Spinal cord (tissue), 10 donors: ENCODE results near the gene GBP3. TPM values are rescaled to one million over a fixed set of nuclear protein-coding genes. Genes with fewer than 3 reads are reported as not detected.
"Not testable (repeated sequence)": the region's sequence is repeated elsewhere in the genome, so short reads cannot be mapped to it uniquely, and the experiment has no call there.

Experiments
- DNase-seq, 6 donors: peaks; one replicate each; pipeline versions ENCODE4 v3.0.0 to v3.0.0-alpha.2; 2013 to 2015; ENCODE audit warnings: low spot score in 6 of 6, low read depth in 4 of 6
- H3K27ac ChIP-seq: one replicate; pipeline ENCODE4 v1.5.1; 2013; ENCODE audit warnings: low read depth, low read length, control low read depth
- H3K27me3 ChIP-seq: one replicate; pipeline ENCODE4 v1.6.1; 2013; ENCODE audit warnings: low read length; ENCODE audit not compliant: control insufficient read depth, insufficient read depth
- H3K36me3 ChIP-seq: one replicate; pipeline ENCODE4 v1.6.1; 2013; ENCODE audit warnings: low read length; ENCODE audit not compliant: control insufficient read depth, insufficient read depth
- H3K4me1 ChIP-seq: one replicate; pipeline ENCODE4 v1.6.1; 2013; ENCODE audit warnings: low read length; ENCODE audit not compliant: control insufficient read depth, insufficient read depth
- H3K4me3 ChIP-seq: one replicate; pipeline ENCODE4 v1.5.1; 2013; ENCODE audit warnings: low read depth, low read length, control low read depth
- H3K9me3 ChIP-seq: one replicate; pipeline ENCODE4 v1.6.1; 2013; ENCODE audit warnings: low read length; ENCODE audit not compliant: control insufficient read depth, insufficient read depth
- WGBS: methylation state at CpG from one replicate; pipeline ENCODE4 v1.1.5; 2013; ENCODE audit warnings: missing lambda C conversion rate; ENCODE audit not compliant: insufficient coverage; 5-methylcytosine and 5-hydroxymethylcytosine counted together
- polyA plus RNA-seq, 2 donors: library from polyadenylated mRNA; unstranded; fragments of 120-200 nt; gene quantifications; one replicate each; pipeline ENCODE4 v1.2.1, GENCODE V29; 2013; ENCODE audit not compliant: insufficient read length in 2 of 2
- total RNA-seq, 2 donors: library from RNA; depleted of rRNA in 1 of 2; stranded (reverse); fragments of 120-200 nt in 1 of 2; fragments of >200 nt in 1 of 2; gene quantifications; one replicate each; pipeline versions ENCODE4 v1.2.3 to v1.2.4, GENCODE V29; 2013 to 2014
- donor health status: healthy.

GBP3 gene
- total and polyA plus RNA-seq, 4 donors, result 1.6 to 7.9 (median 4.5) TPM

DNA sequence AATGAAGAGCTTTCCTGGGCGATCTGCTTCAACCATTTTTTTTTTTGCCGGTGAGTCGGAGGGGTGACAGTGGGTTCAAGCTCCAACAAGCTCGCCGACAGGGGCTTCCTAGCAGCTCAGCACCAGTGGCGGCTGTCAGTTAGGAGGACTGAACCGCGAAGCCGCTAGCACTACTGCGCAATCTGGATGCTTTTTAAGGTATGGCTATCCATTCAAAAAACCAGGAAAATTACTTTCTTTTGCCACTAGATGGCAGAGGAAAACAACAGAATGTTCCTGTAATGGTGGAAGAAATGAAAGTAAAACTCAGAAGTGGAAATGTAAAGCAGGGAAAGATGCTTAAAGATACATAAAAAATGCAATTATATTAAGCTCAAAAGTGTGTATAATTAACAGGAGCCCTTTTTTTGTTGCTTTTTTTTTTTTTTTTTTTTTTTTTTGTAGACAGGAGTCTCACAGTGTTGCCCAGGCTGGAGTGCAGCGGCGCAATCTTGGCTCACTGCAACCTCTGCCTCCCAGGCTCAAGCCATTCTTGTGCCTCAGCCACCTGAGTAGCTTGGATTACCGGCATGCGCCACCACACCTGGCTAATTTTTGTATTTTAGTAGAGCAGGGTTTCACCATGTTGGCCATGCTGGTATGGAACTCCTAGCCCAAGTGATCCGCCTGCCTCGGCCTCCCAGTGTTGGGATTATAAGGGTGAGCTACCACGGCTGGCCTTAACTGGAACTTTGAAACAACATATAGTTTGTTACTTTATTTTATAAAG lies 38.7 kb downstream of the GBP3 start:
- H3K27me3 ChIP-seq, result no peaks in the 10 kb centered on the region
- H3K27ac ChIP-seq, result peak overlapping the region; percentile 75
- peaks cover 9% of the 10 kb centered on the region for H3K36me3 ChIP-seq
- no peaks in the 10 kb centered on the region for H3K9me3 ChIP-seq
- peaks cover 10% of the 10 kb centered on the region for H3K4me1 ChIP-seq
- DNase-seq, result peak in 2 of 6 donors; percentile 58 to 67
- H3K4me3 ChIP-seq, result no peak overlapping the region
- 96% methylated on average over 9 of the region's 17 CpGs for WGBS

DNA sequence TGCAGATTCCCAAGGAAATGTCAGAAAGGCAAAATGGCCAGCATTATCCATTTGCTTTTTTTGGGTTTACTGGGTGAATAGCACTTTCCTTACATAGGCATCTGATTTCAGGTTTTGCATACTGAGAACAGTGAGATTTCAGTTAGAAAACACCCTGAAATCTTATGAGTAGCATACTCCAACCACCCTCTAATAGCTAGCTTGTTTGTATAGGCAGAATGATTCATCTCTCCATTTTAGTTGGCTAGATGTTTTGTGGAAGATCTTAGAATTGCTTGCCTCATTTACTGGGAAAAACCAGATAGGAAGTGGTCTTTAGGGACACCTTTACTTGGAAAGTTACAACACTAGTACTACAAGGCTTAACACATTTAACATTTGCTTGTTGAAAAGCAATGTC lies 40.6 kb downstream of the GBP3 start:
- Histone ChIP-seq H3K4me1 (peaks cover 10% of the 10 kb centered on the region), H3K4me3 (no peak overlapping the region), H3K27ac (no peak overlapping the region), H3K36me3 (peaks cover 15% of the 10 kb centered on the region), H3K27me3 (no peaks in the 10 kb centered on the region), H3K9me3 (no peaks in the 10 kb centered on the region)
- no peak for DNase-seq

DNA sequence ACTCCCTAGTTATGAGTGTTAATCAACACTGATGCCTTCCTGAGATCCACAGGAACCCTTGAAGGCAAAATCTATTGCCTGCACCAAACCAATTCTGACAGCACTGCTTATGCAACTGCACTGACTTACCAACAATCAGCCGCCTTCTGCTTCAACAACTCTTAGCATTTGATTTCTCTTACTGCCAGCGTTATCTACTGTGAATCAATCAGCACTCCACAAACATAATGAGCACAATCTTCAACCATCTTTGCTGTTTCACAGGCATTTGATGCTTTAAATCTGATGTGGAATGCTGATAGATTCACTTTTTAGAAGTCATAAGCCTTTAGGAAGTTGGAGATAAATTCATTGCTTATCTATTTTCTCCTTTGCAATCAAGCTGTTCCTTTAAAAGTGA lies 41.2 kb downstream of the GBP3 start:
- not testable (repeated sequence) for H3K9me3 ChIP-seq, H3K4me3 ChIP-seq, H3K27me3 ChIP-seq, DNase-seq, H3K27ac ChIP-seq
- H3K36me3 ChIP-seq, result peaks cover 15% of the 10 kb centered on the region
- peaks cover 10% of the 10 kb centered on the region for H3K4me1 ChIP-seq
- 100% methylated on average over 1 of the region's 2 CpGs for WGBS

DNA sequence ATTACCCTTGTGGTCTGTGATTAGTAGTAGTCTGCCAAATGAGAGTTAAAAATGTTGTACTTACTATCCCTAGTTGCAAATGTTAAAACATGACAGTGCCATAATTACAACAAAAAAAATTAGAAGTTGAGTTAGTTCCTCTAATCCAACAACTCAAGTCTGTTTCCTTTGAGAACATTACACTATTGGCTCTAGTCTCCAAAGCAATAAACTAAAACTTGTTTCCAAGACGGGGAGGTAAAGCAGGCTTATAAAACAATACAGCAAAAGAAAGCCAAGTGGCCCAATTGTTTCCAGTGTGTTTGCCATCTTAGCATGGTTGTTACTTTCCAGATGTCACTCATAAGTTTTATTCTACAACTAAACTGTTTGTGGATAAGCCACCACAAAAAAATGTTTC lies 41.8 kb downstream of the GBP3 start:
- no peaks in the 10 kb centered on the region for H3K27me3 ChIP-seq
- peaks cover 7% of the 10 kb centered on the region for H3K4me1 ChIP-seq
- 40% methylated on average over 1 of the region's 1 CpG for WGBS
- no peaks in the 10 kb centered on the region for H3K9me3 ChIP-seq
- H3K27ac ChIP-seq, result no peak overlapping the region
- H3K36me3 ChIP-seq, result peaks cover 10% of the 10 kb centered on the region
- H3K4me3 ChIP-seq, result no peak overlapping the region
- no peak for DNase-seq

DNA sequence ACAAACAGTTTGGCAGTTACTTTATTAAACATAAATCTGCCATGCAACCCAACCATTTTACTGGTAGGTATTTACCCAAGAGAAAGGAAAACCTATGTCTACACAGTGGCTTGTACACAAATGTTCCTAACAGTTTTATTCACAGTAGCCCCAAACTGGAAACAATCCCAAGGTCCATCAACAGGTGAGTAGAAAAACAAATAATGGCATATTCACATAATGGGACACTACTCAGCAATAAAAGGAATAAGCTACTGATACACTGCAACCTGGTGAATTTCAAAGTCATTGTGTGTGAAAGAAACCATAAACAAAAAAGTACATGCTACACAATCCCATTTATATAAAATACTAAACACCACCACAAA lies 42.9 kb downstream of the GBP3 start:
- Histone ChIP-seq H3K27ac (no peak overlapping the region), H3K9me3 (no peaks in the 10 kb centered on the region), H3K4me1 (peaks cover 5% of the 10 kb centered on the region), H3K4me3 (no peak overlapping the region), H3K36me3 (peaks cover 9% of the 10 kb centered on the region), H3K27me3 (no peaks in the 10 kb centered on the region)
- DNase-seq, result no peak

DNA sequence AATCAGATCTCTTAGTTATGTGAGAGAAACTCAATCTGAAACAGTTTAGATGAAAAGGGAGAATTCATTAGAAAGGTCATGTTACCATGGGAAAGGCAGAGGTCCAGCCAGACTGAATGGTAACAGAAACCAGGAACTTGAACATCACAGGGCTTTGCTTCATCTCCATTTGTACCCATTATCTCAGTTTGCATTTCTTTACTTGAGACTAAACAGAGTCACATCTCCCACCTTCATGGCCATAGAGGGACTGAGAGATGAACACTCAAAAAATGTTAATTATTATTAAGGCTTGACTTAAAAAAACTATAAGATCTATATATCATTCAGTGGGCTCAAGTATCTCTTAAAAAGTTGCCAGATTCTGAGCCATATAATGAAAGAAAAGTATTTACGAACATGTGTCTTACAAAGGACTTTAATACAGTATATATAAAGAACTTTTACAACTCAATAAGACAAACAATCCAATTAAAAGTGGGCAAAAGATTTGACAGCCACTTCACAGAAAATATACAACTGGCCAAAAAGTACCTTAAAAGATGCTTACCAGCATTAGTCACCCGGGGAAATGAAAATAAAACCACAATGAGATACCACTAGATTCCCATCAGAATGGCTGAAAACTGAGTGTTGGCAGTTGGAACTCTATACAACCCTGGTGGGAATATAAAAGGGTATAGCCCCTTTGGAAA lies 43.5 kb downstream of the GBP3 start:
- no peaks in the 10 kb centered on the region for H3K27me3 ChIP-seq
- H3K4me3 ChIP-seq, result no peak overlapping the region
- DNase-seq, result no peak
- H3K36me3 ChIP-seq, result peaks cover 9% of the 10 kb centered on the region
- no peak overlapping the region for H3K27ac ChIP-seq
- H3K9me3 ChIP-seq, result no peaks in the 10 kb centered on the region
- WGBS, result no CpG with 5 or more reads among the region's 2 CpGs
- peaks cover 3% of the 10 kb centered on the region for H3K4me1 ChIP-seq

DNA sequence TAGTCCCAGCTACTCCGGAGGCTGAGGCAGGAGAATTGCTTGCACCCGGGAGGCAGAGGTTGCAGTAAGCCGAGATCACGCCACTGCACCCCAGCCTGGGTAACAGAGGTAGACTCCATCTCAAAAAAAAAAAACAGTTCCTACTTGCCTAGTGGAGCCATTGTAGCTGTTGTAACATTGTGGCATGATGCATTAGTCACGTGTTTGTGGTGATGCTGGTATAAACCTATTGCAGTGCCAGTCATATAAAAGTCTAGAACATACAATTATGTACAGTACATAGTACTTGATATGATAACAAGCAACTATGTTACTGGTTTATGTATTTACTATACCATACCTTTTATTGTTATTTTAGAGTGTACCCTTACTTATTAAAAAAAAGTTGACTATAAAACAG lies 46.4 kb downstream of the GBP3 start:
- H3K27me3 ChIP-seq, result no peaks in the 10 kb centered on the region
- H3K27ac ChIP-seq, result no peak overlapping the region
- H3K9me3 ChIP-seq, result no peaks in the 10 kb centered on the region
- no peak overlapping the region for H3K4me3 ChIP-seq
- DNase-seq, result no peak
- H3K4me1 ChIP-seq, result no peaks in the 10 kb centered on the region
- WGBS, result no CpG with 5 or more reads among the region's 5 CpGs
- peaks cover 6% of the 10 kb centered on the region for H3K36me3 ChIP-seq

DNA sequence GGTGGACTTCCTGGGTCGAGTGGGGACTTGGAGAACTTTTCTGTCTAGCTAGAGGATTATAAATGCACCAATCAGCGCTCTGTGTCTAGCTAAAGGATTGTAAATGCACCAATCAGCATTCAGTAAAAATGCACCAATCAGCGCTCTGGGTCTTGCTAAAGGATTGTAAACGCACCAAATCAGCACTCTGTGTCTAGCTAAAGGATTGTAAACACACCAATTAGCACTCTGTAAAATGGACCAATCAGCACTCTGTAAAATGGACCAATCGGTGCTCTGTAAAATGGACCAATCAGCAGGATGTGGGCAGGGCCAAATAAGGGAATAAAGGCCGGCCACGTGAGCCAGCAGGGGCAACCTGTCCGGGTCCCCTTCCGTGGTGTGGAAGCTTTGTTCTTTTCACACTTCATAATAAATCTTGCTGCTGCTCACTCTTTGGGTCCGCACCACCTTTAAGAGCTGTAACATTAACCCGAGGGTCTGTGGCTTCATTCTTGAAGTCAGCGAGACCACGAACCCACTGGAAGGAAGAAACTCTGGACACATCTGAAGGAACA lies 48.0 kb downstream of the GBP3 start:
- 90% methylated on average over 9 of the region's 13 CpGs for WGBS
- H3K27ac ChIP-seq, H3K4me3 ChIP-seq: not testable (repeated sequence)

DNA sequence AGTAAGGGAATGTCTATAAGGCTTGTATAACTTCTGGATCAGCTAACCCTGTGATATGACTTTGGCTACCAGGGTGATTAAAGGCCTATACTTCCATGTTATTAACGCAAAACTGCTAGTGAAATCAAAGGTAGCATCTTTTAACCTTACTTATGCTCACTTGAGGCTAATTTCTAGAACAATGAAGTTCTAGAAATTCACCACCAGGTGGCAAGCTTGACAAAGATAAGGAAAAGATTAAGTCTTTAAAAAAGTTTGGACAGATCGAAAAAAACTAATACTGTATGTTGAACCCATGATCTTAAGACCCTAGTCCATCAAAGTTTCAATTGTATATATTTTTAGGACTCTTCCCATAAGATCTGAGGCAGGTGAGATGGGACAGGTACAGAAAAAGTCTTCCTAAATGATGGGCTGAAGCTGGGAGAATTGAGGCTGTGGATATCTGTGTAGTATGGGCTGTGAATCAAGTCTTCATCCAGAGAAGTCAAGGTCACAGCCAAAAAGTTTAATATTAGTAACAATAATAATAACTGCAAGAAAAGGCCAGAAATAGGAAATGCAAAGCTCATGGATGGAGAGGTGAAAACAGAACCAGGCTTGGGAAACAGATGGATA lies 49.0 kb downstream of the GBP3 start:
- Histone ChIP-seq H3K9me3 (no peaks in the 10 kb centered on the region), H3K27ac (no peak overlapping the region), H3K4me3 (no peak overlapping the region), H3K27me3 (no peaks in the 10 kb centered on the region), H3K36me3 (peaks cover 4% of the 10 kb centered on the region), H3K4me1 (no peaks in the 10 kb centered on the region)
- DNase-seq, result peak in 2 of 6 donors; percentile 52 to 70
- WGBS, result no CpG with 5 or more reads among the region's 2 CpGs

More for the DNA sequence above, 48.0 kb downstream of the GBP3 start:
- not testable (repeated sequence) for H3K9me3 ChIP-seq, DNase-seq, H3K4me1 ChIP-seq, H3K27me3 ChIP-seq, H3K36me3 ChIP-seq
